Gastroesophageal sphincter (tissue), 3 donors: Measurements from ENCODE around the gene PPP6R3.

ENCODE experiments used
- CTCF ChIP-seq, 4 experiments: fragments of 200-600 bp in 2 of 4; fragments of 450-650 bp in 2 of 4; sonication (generic) in 1 of 4; IDR thresholded peaks; one replicate each; pipeline ENCODE4 v1.5.1; 2017 to 2019; ENCODE audit warnings: antibody characterized with exemption in 4 of 4, mild to moderate bottlenecking in 2 of 4, moderate library complexity in 2 of 4
- POLR2AphosphoS5 ChIP-seq: sonication (generic); formaldehyde crosslinking; IDR thresholded peaks from one replicate; pipeline ENCODE4 v1.6.1; 2017; ENCODE audit warnings: antibody characterized with exemption

GRCh38 chr11:68650801-68651200, 190.2 kb downstream of the PPP6R3 start:
- no peak for TF ChIP-seq CTCF (IDR thresholded peaks at IDR 0.05)
- TF ChIP-seq POLR2AphosphoS5 = no peak
